GM11168 (cell line): ENCODE measurements around the gene JAGN1.
"Not testable (repeated sequence)": the region's sequence is repeated elsewhere in the genome, so short reads cannot be mapped to it uniquely, and the experiment has no call there.

ENCODE experiments used
- in situ Hi-C: fragments of 300-500 bp; cut with MboI; formaldehyde crosslinking; loops from one replicate; pipeline ENCODE4 v1.12.0; 2022; ENCODE audit warnings: low sequenced_read_pairs; ENCODE audit not compliant: unreplicated experiment

The JAGN1 gene

GRCh38 chr3:9865125-9865637 lies 25.2 kb upstream of the JAGN1 start:
- in situ Hi-C loops = not testable (repeated sequence)

GRCh38 chr3:9866639-9867038 lies 23.8 kb upstream of the JAGN1 start:
- in situ Hi-C loops = no loop called here

GRCh38 chr3:9867106-9867505 lies 23.3 kb upstream of the JAGN1 start:
- in situ Hi-C loops = no loop called here

- in situ Hi-C loops = no loop called here
Measured at GRCh38 chr3:9869955-9870354, 20.5 kb upstream of the JAGN1 start.

GRCh38 chr3:9870978-9871377 lies 19.4 kb upstream of the JAGN1 start:
- in situ Hi-C loops = no loop called here

- in situ Hi-C loops = not testable (repeated sequence)
Measured at GRCh38 chr3:9872067-9872466, 18.3 kb upstream of the JAGN1 start.

- in situ Hi-C loops = no loop called here
Measured at GRCh38 chr3:9875448-9875847, 15.0 kb upstream of the JAGN1 start.

GRCh38 chr3:9876255-9876654 lies 14.2 kb upstream of the JAGN1 start:
- in situ Hi-C loops = not testable (repeated sequence)

- in situ Hi-C loops = no loop called here
Measured at GRCh38 chr3:9876991-9877390, 13.4 kb upstream of the JAGN1 start.

- in situ Hi-C loops = no loop called here
Measured at GRCh38 chr3:9878700-9879099, 11.7 kb upstream of the JAGN1 start.

GRCh38 chr3:9879830-9880549 lies 10.4 kb upstream of the JAGN1 start, which contains the start of gene CIDEC:
Gene CIDEC (minus strand): TSS chr3:9880253. CDS start chr3:9878486, 1,767 bp downstream.
- in situ Hi-C loops = no loop called here

GRCh38 chr3:9881441-9881840 lies 9.0 kb upstream of the JAGN1 start:
- in situ Hi-C loops = no loop called here

GRCh38 chr3:9883706-9884554 lies 6.5 kb upstream of the JAGN1 start:
- in situ Hi-C loops = no loop called here

- in situ Hi-C loops = no loop called here
Measured at GRCh38 chr3:9884555-9885165, 5.8 kb upstream of the JAGN1 start.

GRCh38 chr3:9886328-9886727 lies 4.1 kb upstream of the JAGN1 start:
- in situ Hi-C loops = no loop called here

- in situ Hi-C loops = no loop called here
Measured at GRCh38 chr3:9887480-9887879, 2.9 kb upstream of the JAGN1 start.

- in situ Hi-C loops = no loop called here
Measured at GRCh38 chr3:9888540-9888939, 1.9 kb upstream of the JAGN1 start.

- in situ Hi-C loops = no loop called here
Measured at GRCh38 chr3:9889405-9889804, 1.0 kb upstream of the JAGN1 start.

GRCh38 chr3:9891072-9891622 lies 737 bp downstream of the JAGN1 start:
- in situ Hi-C loops = no loop called here

GRCh38 chr3:9893739-9894138 lies 3.3 kb downstream of the JAGN1 start:
- in situ Hi-C loops = no loop called here

- in situ Hi-C loops = not testable (repeated sequence)
Measured at GRCh38 chr3:9895715-9896114, 5.3 kb downstream of the JAGN1 start.
